IMR-90 (cell line): ENCODE results near the gene MAOA. TPM values are rescaled to one million over a fixed set of nuclear protein-coding genes. Genes with fewer than 3 reads are reported as not detected.

Experiments used
- ATAC-seq: fragments of 200-7000 bp; cut with Tn5 transposase; 2 replicates; pipeline ENCODE4 v1.9.1; 2020; ENCODE audit warnings: low read depth, mild to moderate bottlenecking, moderate library complexity
- BruUV-seq: library from RNA; stranded (reverse); fragments of 400-500 nt; replicated peaks from 2 replicates; lab custom pipeline; 2021; lab: Mats Ljungman, UMichigan
- CTCF ChIA-PET: fragments of 300-600 bp; formaldehyde crosslinking; extraction: SDS; loops from one replicate; lab custom pipeline; 2021; ENCODE audit warnings: antibody characterized with exemption; lab: Yijun Ruan, JAX
- POLR2A ChIA-PET: fragments of 300-600 bp; sonication (Branson Sonifier 250); formaldehyde crosslinking; loops from one replicate; lab custom pipeline; 2022; ENCODE audit warnings: antibody characterized with exemption; ENCODE audit not compliant: unreplicated experiment; lab: Charles Lee
- DNase-seq: peaks from one replicate; pipeline ENCODE4 v3.0.0; 2013
- H2AFZ ChIP-seq: replicated peaks from 2 replicates; pipeline ENCODE3; 2013; ENCODE audit warnings: low read length, mild to moderate bottlenecking; ENCODE audit not compliant: poor library complexity
- H2AK5ac ChIP-seq: 2 replicates; pipeline ENCODE4 v1.6.1; 2013; ENCODE audit warnings: low read depth, low read length, inconsistent platforms
- H2AK9ac ChIP-seq: replicated peaks from 2 replicates; pipeline ENCODE3; 2013; ENCODE audit warnings: mild to moderate bottlenecking, low read depth, low read length, moderate library complexity; ENCODE audit not compliant: poor library complexity
- H2BK120ac ChIP-seq: 2 replicates; pipeline ENCODE4 v1.6.1; 2013; ENCODE audit warnings: low read depth, low read length, inconsistent platforms
- H2BK15ac ChIP-seq: 3 replicates; pipeline ENCODE4 v1.6.1; 2013; ENCODE audit warnings: low read depth, low read length, inconsistent platforms
- H2BK20ac ChIP-seq: 2 replicates; pipeline ENCODE4 v1.6.1; 2013; ENCODE audit warnings: low read depth, mild to moderate bottlenecking, inconsistent platforms, low read length, moderate library complexity
- H2BK5ac ChIP-seq: 2 replicates; pipeline ENCODE4 v1.6.1; 2013; ENCODE audit warnings: mild to moderate bottlenecking, low read depth, low read length, inconsistent platforms; ENCODE audit not compliant: poor library complexity, severe bottlenecking
- H3K14ac ChIP-seq: replicated peaks from 2 replicates; pipeline ENCODE4 v1.6.1; 2013; ENCODE audit warnings: low read depth, low read length, inconsistent platforms
- H3K18ac ChIP-seq: 2 replicates; pipeline ENCODE4 v1.6.1; 2013; ENCODE audit warnings: low read depth, low read length, control low read depth
- H3K23ac ChIP-seq: 2 replicates; pipeline ENCODE4 v1.6.1; 2013; ENCODE audit warnings: low read depth, low read length, inconsistent platforms
- H3K27ac ChIP-seq: 2 replicates; pipeline ENCODE4 v1.5.1; 2013; ENCODE audit warnings: mild to moderate bottlenecking, control low read depth, low read length; ENCODE audit not compliant: insufficient read depth
- H3K27me3 ChIP-seq: 2 replicates; pipeline ENCODE4 v1.6.1; 2013; ENCODE audit warnings: low read length; ENCODE audit not compliant: control insufficient read depth, insufficient read depth
- H3K36me3 ChIP-seq: 2 replicates; pipeline ENCODE4 v1.6.1; 2013; ENCODE audit warnings: low read length, mixed read lengths; ENCODE audit not compliant: control insufficient read depth, insufficient read depth
- H3K4ac ChIP-seq: 2 replicates; pipeline ENCODE4 v1.6.1; 2013; ENCODE audit warnings: low read depth, low read length, inconsistent platforms
- H3K4me1 ChIP-seq: 2 replicates; pipeline ENCODE4 v1.6.1; 2013; ENCODE audit warnings: low read length, mixed read lengths; ENCODE audit not compliant: control insufficient read depth, insufficient read depth
- H3K4me2 ChIP-seq: 2 replicates; pipeline ENCODE4 v1.6.1; 2013; ENCODE audit warnings: low read depth, mild to moderate bottlenecking, control low read depth, low read length, moderate library complexity
- H3K4me3 ChIP-seq: 2 replicates; pipeline ENCODE4 v1.5.1; 2013; ENCODE audit warnings: low read depth, mild to moderate bottlenecking, control low read depth, low read length, moderate library complexity; ENCODE audit not compliant: insufficient read depth
- H3K56ac ChIP-seq: 2 replicates; pipeline ENCODE4 v1.6.1; 2013; ENCODE audit warnings: low read length, inconsistent platforms; ENCODE audit not compliant: insufficient read depth; ENCODE audit errors: extremely low read depth
- H3K79me1 ChIP-seq, 2 experiments: 2 replicates each; pipeline ENCODE4 v1.6.1; 2013; ENCODE audit warnings: low read length in 2 of 2, inconsistent platforms in 1 of 2, low read depth in 1 of 2
- H3K9ac ChIP-seq: 2 replicates; pipeline ENCODE4 v1.6.1; 2013; ENCODE audit warnings: low read depth, low read length, control low read depth
- H3K9me1 ChIP-seq: 2 replicates; pipeline ENCODE4 v1.6.1; 2013; ENCODE audit warnings: low read length, inconsistent platforms; ENCODE audit not compliant: insufficient read depth
- H3K9me3 ChIP-seq: 2 replicates; pipeline ENCODE4 v1.6.1; 2013; ENCODE audit warnings: low read length; ENCODE audit not compliant: control insufficient read depth, insufficient read depth
- H4K20me1 ChIP-seq: 2 replicates; pipeline ENCODE4 v1.6.1; 2013; ENCODE audit warnings: low read length, inconsistent platforms; ENCODE audit not compliant: insufficient read depth
- H4K5ac ChIP-seq: 2 replicates; pipeline ENCODE4 v1.6.1; 2013; ENCODE audit warnings: mild to moderate bottlenecking, low read depth, low read length, control low read depth
- H4K8ac ChIP-seq, 2 experiments: 2 replicates each; pipeline ENCODE4 v1.6.1; 2013; ENCODE audit warnings: low read depth in 2 of 2, low read length in 2 of 2, control low read depth in 1 of 2, inconsistent platforms in 1 of 2
- H4K91ac ChIP-seq: 2 replicates; pipeline ENCODE4 v1.6.1; 2013; ENCODE audit warnings: low read depth, low read length, inconsistent platforms; ENCODE audit not compliant: insufficient read depth
- CEBPB ChIP-seq: IDR thresholded peaks from 2 replicates; pipeline ENCODE4 v1.6.1; 2012; ENCODE audit warnings: low read depth, low read length, improper control_type of control experiment
- NFE2L2 ChIP-seq: fragments of 150-350 bp; IDR thresholded peaks from 2 replicates; pipeline ENCODE4 v1.6.1; 2016; ENCODE audit warnings: low read depth, mild to moderate bottlenecking, low read length
- POLR2A ChIP-seq: IDR thresholded peaks from 2 replicates; pipeline ENCODE4 v1.6.1; 2012; ENCODE audit warnings: mild to moderate bottlenecking, low read depth, low read length
- RCOR1 ChIP-seq: IDR thresholded peaks from 2 replicates; pipeline ENCODE4 v1.6.1; 2012; ENCODE audit warnings: mild to moderate bottlenecking, low read length, improper control_type of control experiment; ENCODE audit not compliant: insufficient replicate concordance
- RFX5 ChIP-seq: IDR thresholded peaks from 2 replicates; pipeline ENCODE4 v1.8.0; 2012; ENCODE audit warnings: low read depth, mild to moderate bottlenecking, low read length, moderate library complexity
- SMC3 ChIP-seq: fragments of 150-350 bp; IDR thresholded peaks from 2 replicates; pipeline ENCODE4 v1.6.1; 2016; ENCODE audit warnings: low read depth, mild to moderate bottlenecking, antibody characterized with exemption, low read length, moderate library complexity
- WGBS, 2 experiments: methylation state at CpG; one replicate each; pipeline versions ENCODE4 v1.1.5 to v1.1.7; 2013; ENCODE audit warnings: missing lambda C conversion rate in 2 of 2; ENCODE audit not compliant: insufficient read length in 1 of 2; ENCODE audit errors: extremely low coverage in 2 of 2; 5-methylcytosine and 5-hydroxymethylcytosine counted together
- dilution Hi-C: fragments of 300-500 bp; cut with HindIII; formaldehyde crosslinking; loops from one replicate; pipeline ENCODE4 v1.14.3; 2018; ENCODE audit warnings: low sequenced_read_pairs; ENCODE audit not compliant: unreplicated experiment
- in situ Hi-C: fragments of 300-500 bp; cut with MboI; formaldehyde crosslinking; loops from 3 replicates; pipeline ENCODE4 v1.14.3; 2019; ENCODE audit warnings: low sequenced_read_pairs, inconsistent platforms, mixed read lengths
- intact Hi-C: fragments of 100-400 bp; cut with micrococcal nuclease; formaldehyde crosslinking; loops from 2 replicates; pipeline ENCODE4 v1.10.0; 2022
- polyA plus RNA-seq, 3 experiments: library from polyadenylated mRNA; depleted of rRNA; stranded (reverse); fragments of >200 nt; gene quantifications; 2 replicates each; pipeline ENCODE4 v1.2.3, GENCODE V29; 2012; ENCODE audit warnings: low replicate concordance in 1 of 3
- total RNA-seq: library from RNA; depleted of rRNA; stranded (reverse); fragments of >200 nt; gene quantifications from 2 replicates; pipeline ENCODE4 v1.2.3, GENCODE V29; 2012
- TF ChIP-seq, protein P1 (sequence below): fragments of 150-350 bp; IDR thresholded peaks from 2 replicates; pipeline ENCODE4 v1.6.1; 2016; ENCODE audit warnings: low read depth, mild to moderate bottlenecking, low read length, moderate library complexity, borderline replicate concordance
- TF ChIP-seq, protein P2 (sequence below): conservative IDR thresholded peaks from 2 replicates; pipeline ENCODE4 v1.5.1; 2012; ENCODE audit warnings: mild to moderate bottlenecking, low read depth, low read length, improper control_type of control experiment

MAOA gene
- total and polyA plus RNA-seq, 2 of the 4 experiments (the other 2 are of a cell fraction), result 0.14 to 0.36 TPM

- POLR2A ChIA-PET, result no interaction called here
- H3K9ac ChIP-seq, result no peak overlapping the region
- peak overlapping the region; percentile 14; the same call in 1 of the 2 replicates for H3K27ac ChIP-seq
Measured at GRCh38 chrX:43703211-43703791, 47.2 kb downstream of the MAOA start.

More at GRCh38 chrX:43703211-43703791, 47.2 kb downstream of the MAOA start:
- Histone ChIP-seq H3K4me3 (no peak overlapping the region), H3K9me1 (0 out of 2 replicates have a peak, but pooled peaks cover 2% of the 10 kb centered on the region), H2AK9ac (no peak overlapping the region), H3K14ac (no peak overlapping the region), H2BK15ac (no peak overlapping the region), H3K9me3 (no peaks in the 10 kb centered on the region), H2BK5ac (peak overlapping the region; percentile 26), H2AK5ac (no peak overlapping the region), H3K23ac (no peak overlapping the region), H3K4me2 (peak overlapping the region; percentile 49; the same call in 1 of the 2 replicates), H2BK120ac (no peak overlapping the region), H3K18ac (no peak overlapping the region), H3K27me3 (no peaks in the 10 kb centered on the region; the same call in none of the 2 replicates), H3K79me1 (no peaks in the 10 kb centered on the region), H2AFZ (no peak overlapping the region), H4K20me1 (no peaks in the 10 kb centered on the region), H3K36me3 (no peaks in the 10 kb centered on the region), H4K91ac (no peak overlapping the region), H2BK20ac (no peak overlapping the region), H4K5ac (no peak overlapping the region), H4K8ac (no peak overlapping the region; a peak in 1 of 4 replicates), H3K4ac (peak overlapping the region; percentile 9; the same call in 1 of the 2 replicates), H3K4me1 (peaks cover 5% of the 10 kb centered on the region; the same call in 1 of the 2 replicates), H3K56ac (no peak overlapping the region)
- intact Hi-C loops (no loop called here), in situ Hi-C loops (no loop called here), dilution Hi-C loops (no loop called here)
- CTCF ChIA-PET, result no interaction called here
- no TSS peak for BruUV-seq
- WGBS, 2 experiments, result no CpG with 5 or more reads among the region's 4 CpGs
- no peak for TF ChIP-seq RFX5
- no peak for TF ChIP-seq POLR2A
- TF ChIP-seq CEBPB, result no peak
- no peak for TF ChIP-seq RCOR1
- no peak for TF ChIP-seq NFE2L2
- TF ChIP-seq, protein P1, sequence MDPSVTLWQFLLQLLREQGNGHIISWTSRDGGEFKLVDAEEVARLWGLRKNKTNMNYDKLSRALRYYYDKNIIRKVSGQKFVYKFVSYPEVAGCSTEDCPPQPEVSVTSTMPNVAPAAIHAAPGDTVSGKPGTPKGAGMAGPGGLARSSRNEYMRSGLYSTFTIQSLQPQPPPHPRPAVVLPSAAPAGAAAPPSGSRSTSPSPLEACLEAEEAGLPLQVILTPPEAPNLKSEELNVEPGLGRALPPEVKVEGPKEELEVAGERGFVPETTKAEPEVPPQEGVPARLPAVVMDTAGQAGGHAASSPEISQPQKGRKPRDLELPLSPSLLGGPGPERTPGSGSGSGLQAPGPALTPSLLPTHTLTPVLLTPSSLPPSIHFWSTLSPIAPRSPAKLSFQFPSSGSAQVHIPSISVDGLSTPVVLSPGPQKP, result no peak
- no peak for TF ChIP-seq SMC3
- TF ChIP-seq, protein P2, sequence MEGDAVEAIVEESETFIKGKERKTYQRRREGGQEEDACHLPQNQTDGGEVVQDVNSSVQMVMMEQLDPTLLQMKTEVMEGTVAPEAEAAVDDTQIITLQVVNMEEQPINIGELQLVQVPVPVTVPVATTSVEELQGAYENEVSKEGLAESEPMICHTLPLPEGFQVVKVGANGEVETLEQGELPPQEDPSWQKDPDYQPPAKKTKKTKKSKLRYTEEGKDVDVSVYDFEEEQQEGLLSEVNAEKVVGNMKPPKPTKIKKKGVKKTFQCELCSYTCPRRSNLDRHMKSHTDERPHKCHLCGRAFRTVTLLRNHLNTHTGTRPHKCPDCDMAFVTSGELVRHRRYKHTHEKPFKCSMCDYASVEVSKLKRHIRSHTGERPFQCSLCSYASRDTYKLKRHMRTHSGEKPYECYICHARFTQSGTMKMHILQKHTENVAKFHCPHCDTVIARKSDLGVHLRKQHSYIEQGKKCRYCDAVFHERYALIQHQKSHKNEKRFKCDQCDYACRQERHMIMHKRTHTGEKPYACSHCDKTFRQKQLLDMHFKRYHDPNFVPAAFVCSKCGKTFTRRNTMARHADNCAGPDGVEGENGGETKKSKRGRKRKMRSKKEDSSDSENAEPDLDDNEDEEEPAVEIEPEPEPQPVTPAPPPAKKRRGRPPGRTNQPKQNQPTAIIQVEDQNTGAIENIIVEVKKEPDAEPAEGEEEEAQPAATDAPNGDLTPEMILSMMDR, result no peak
- DNase-seq (peak; percentile 16), ATAC-seq (peak; percentile 59)
